Activated B cell treated with CpG ODN at 0.5 μM for 24 hours (primary cell): ENCODE data around the gene TMEM69. TPM values are rescaled to one million over a fixed set of nuclear protein-coding genes. Genes with fewer than 3 reads are reported as not detected.
"Not testable (repeated sequence)": the region's sequence is repeated elsewhere in the genome, so short reads cannot be mapped to it uniquely, and the experiment has no call there.

ENCODE experiments used
- ATAC-seq: fragments of 200-7000 bp; cut with Tn5 transposase; one replicate; pipeline ENCODE4 v1.10.0; 2021; ENCODE audit warnings: low read depth, mild to moderate bottlenecking, moderate library complexity
- CTCF ChIA-PET: fragments of 350-600 bp; sonication (Branson Sonifier 250); formaldehyde crosslinking; loops from one replicate; lab custom pipeline; 2021; ENCODE audit warnings: antibody characterized with exemption; lab: Charles Lee
- POLR2A ChIA-PET: fragments of 350-600 bp; sonication (Branson Sonifier 250); formaldehyde crosslinking; loops from one replicate; lab custom pipeline; 2021; ENCODE audit warnings: antibody characterized with exemption; lab: Charles Lee
- DNase-seq: peaks from one replicate; pipeline ENCODE4 v3.0.0; 2022
- H3K27ac Mint-ChIP-seq: one replicate; pipeline ENCODE4 v1.8.0; 2020; ENCODE audit warnings: mixed read lengths
- H3K27me3 Mint-ChIP-seq: one replicate; pipeline ENCODE4 v1.8.0; 2021; ENCODE audit warnings: mixed read lengths
- H3K36me3 Mint-ChIP-seq: one replicate; pipeline ENCODE4 v1.8.0; 2021; ENCODE audit warnings: low read depth, mixed read lengths
- H3K4me1 Mint-ChIP-seq: one replicate; pipeline ENCODE4 v1.8.0; 2021; ENCODE audit warnings: mixed read lengths
- H3K4me3 Mint-ChIP-seq: one replicate; pipeline ENCODE4 v1.8.0; 2020; ENCODE audit warnings: mild to moderate bottlenecking, mixed read lengths
- H3K9me3 Mint-ChIP-seq: one replicate; pipeline ENCODE4 v1.8.0; 2020; ENCODE audit warnings: mixed read lengths
- intact Hi-C: fragments of 100-400 bp; cut with micrococcal nuclease; formaldehyde crosslinking; loops from one replicate; pipeline ENCODE4 v1.15.1; 2024
- total RNA-seq: library from RNA; stranded (reverse); gene quantifications from 2 replicates; pipeline ENCODE4 v1.2.3, GENCODE V29; 2022
- TF ChIP-seq, protein P1 (sequence below): fragments of 200-600 bp; IDR thresholded peaks from one replicate; pipeline ENCODE4 v1.8.0; 2022; ENCODE audit warnings: antibody characterized with exemption, mild to moderate bottlenecking

The TMEM69 gene
- total RNA-seq, 1 donor from 2014 or later, result 26.6 TPM

DNA sequence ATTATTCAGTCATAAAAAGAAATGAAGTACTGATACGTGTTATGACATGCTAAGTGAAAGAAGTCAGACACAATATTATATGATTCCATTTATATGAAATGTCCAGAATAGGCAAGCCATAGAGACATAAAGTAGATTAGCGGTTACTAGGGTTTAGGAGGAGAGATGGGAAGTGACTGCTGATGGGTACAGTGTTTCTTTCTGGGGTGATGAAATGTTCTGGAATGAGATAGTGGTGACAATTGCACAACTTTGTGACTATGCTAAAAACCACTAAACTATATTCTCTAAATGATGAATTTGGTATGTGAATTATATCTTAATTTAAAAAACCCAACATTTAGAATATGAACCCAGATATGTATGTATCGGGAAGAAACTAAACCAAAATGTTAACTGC is 34.8 kb downstream of the TMEM69 start:
- no peak for DNase-seq
- no peaks in the 10 kb centered on the region for H3K4me1 Mint-ChIP-seq
- intact Hi-C loops, result no loop called here
- H3K9me3 Mint-ChIP-seq, result no peaks in the 10 kb centered on the region
- H3K4me3 Mint-ChIP-seq, result no peak overlapping the region
- ChIA-PET POLR2A (no interaction called here), CTCF (no interaction called here)
- H3K36me3 Mint-ChIP-seq, result peaks cover 21% of the 10 kb centered on the region
- TF ChIP-seq, protein P1, sequence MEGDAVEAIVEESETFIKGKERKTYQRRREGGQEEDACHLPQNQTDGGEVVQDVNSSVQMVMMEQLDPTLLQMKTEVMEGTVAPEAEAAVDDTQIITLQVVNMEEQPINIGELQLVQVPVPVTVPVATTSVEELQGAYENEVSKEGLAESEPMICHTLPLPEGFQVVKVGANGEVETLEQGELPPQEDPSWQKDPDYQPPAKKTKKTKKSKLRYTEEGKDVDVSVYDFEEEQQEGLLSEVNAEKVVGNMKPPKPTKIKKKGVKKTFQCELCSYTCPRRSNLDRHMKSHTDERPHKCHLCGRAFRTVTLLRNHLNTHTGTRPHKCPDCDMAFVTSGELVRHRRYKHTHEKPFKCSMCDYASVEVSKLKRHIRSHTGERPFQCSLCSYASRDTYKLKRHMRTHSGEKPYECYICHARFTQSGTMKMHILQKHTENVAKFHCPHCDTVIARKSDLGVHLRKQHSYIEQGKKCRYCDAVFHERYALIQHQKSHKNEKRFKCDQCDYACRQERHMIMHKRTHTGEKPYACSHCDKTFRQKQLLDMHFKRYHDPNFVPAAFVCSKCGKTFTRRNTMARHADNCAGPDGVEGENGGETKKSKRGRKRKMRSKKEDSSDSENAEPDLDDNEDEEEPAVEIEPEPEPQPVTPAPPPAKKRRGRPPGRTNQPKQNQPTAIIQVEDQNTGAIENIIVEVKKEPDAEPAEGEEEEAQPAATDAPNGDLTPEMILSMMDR, result no peak
- H3K27me3 Mint-ChIP-seq, result no peaks in the 10 kb centered on the region
- no peak for ATAC-seq
- H3K27ac Mint-ChIP-seq, result no peak overlapping the region

DNA sequence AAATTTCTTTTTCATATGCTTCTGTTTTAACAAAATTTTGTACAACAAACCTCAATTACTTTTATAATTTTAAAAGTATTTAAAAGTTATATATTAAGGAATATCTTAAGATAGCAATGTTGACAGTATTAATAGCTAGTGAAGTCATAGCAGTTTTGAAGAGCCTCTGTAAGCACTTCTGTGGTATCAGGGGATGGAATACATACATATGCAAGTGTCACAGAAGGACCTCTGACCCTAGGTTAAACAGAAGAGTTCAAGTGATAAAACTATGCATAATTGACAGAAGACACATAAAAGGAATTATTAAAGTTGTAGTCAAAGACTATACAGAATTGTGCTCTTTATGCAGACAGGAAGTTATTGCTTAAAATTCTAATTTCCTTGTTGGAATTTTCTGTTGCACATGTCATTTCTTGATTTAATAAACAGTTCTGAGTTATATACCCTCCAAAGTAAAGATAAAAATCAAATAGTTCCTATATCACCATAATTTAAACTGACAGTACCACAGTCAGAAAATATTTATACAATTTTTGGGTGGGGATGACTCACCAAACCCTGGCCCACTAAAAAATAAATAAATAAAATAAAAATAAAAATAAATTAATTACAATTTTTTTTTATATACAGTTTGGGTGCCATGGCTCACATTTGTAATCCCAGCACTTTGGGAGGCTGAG is 35.4 kb downstream of the TMEM69 start:
- H3K36me3 Mint-ChIP-seq, result peaks cover 18% of the 10 kb centered on the region
- ChIA-PET POLR2A (no interaction called here), CTCF (no interaction called here)
- ATAC-seq (no peak), DNase-seq (no peak)
- no peaks in the 10 kb centered on the region for H3K4me1 Mint-ChIP-seq
- H3K4me3 Mint-ChIP-seq, result no peak overlapping the region
- no peak overlapping the region for H3K27ac Mint-ChIP-seq
- TF ChIP-seq, protein P1, result no peak
- intact Hi-C loops, result no loop called here
- no peaks in the 10 kb centered on the region for H3K27me3 Mint-ChIP-seq
- H3K9me3 Mint-ChIP-seq, result no peaks in the 10 kb centered on the region

DNA sequence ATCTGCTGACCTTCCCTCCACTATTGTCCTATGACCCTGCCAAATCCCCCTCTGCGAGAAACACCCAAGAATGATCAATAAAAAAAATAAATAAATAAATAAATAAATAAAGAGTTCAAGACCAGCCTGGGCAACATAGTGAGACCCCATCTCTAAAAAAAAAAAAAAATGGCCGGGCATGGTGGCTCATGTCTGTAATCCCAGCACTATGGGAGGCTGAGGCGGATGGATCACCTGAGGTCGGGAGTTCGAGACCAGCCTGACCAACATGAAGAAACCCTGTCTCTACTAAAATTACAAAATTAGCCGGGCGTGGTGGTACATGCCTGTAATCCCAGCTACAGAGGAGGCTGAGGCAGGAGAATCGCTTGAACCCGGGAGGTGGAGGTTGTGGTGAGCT is 38.0 kb downstream of the TMEM69 start:
- intact Hi-C loops, result not testable (repeated sequence)

DNA sequence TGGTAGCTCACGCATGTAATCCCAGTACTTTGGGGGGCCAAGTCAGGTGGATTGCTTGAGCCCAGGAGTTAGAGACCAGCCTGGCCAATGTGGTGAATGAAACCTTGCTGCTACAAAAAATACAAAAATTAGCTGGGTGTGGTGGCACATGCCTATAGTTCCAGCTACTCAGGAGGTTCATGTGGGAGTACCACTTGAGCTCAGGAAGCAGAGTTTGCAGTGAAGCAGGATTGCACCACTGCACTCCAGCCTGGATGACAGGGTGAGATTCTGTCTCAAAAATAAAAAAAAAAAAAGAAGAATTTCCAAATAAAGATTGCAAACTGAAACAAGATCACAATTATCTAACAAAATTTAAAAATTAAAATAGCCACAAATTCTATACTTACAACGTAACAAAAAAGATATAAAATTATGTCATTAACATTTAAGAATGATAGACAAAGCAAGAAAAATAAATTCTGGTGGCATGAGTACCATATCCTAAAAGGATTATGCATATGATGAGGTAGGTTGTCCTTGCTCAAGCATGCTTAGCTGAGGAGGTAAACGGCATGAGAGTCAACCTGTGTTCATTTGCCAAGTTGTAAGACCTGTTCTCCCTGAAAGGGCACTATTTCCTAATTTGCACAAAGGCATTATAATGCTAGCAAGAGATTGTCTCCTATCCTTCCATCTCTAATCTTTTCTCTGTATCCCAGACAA is 42.2 kb downstream of the TMEM69 start:
- POLR2A ChIA-PET, result no interaction called here
- H3K9me3 Mint-ChIP-seq, result no peaks in the 10 kb centered on the region

More for the DNA sequence above, 38.0 kb downstream of the TMEM69 start:
- H3K27me3 Mint-ChIP-seq, ATAC-seq, H3K4me1 Mint-ChIP-seq, POLR2A ChIA-PET, H3K9me3 Mint-ChIP-seq, H3K4me3 Mint-ChIP-seq, DNase-seq, H3K27ac Mint-ChIP-seq: not testable (repeated sequence)
- CTCF ChIA-PET, result interaction anchor here (1.2 kb wide), 1 partner anchor 20 kb away, joined by 3 read pairs; no protein-coding TSS in a partner anchor
- H3K36me3 Mint-ChIP-seq, result peaks cover 19% of the 10 kb centered on the region

DNA sequence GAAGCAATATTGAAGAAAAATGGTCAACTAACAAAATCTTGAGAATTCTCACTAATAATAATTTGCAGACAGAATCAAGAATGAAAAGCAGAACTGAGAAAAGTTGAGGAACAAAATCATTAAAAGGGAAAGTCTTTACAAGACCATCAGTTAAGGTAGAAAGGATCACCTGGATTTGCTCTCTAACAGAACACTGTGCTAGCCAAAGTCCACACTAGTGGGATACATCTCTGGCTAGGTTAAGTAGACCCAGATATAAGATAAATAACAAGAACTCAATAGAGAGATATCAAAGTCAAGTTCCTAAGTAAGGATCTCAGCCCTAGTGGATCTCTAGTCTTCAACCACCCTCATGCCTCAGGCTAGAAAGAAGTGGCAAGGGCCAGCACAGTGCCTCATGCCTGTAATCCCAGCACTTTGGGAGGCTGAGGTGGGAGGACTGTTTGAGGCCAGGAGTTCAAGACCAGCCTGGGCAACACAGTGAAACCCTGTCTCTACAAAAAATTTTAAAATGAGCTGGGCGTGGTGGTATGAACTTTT is 42.9 kb downstream of the TMEM69 start:
- H3K4me3 Mint-ChIP-seq, result no peak overlapping the region
- peaks cover 12% of the 10 kb centered on the region for H3K4me1 Mint-ChIP-seq
- H3K9me3 Mint-ChIP-seq, result no peaks in the 10 kb centered on the region
- CTCF ChIA-PET, result no interaction called here
- POLR2A ChIA-PET, result no interaction called here
- ATAC-seq, result no peak
- no peak overlapping the region for H3K27ac Mint-ChIP-seq
- H3K36me3 Mint-ChIP-seq, result peaks cover 8% of the 10 kb centered on the region
- intact Hi-C loops, result loop anchor here (5.0 kb wide), 1 partner anchor 44 kb away; the partner anchor contains the start of genes GPBP1L1 and TMEM69
- TF ChIP-seq, protein P1, result no peak
- no peak for DNase-seq
- no peaks in the 10 kb centered on the region for H3K27me3 Mint-ChIP-seq

More for the DNA sequence above, 42.2 kb downstream of the TMEM69 start:
- no peak overlapping the region for H3K4me3 Mint-ChIP-seq
- intact Hi-C loops, result loop anchor here (5.0 kb wide), 1 partner anchor 43 kb away; the partner anchor contains the start of genes GPBP1L1 and TMEM69
- ATAC-seq (no peak), DNase-seq (no peak)
- H3K27me3 Mint-ChIP-seq, result no peaks in the 10 kb centered on the region
- H3K36me3 Mint-ChIP-seq, result peaks cover 8% of the 10 kb centered on the region
- CTCF ChIA-PET, result no interaction called here
- H3K4me1 Mint-ChIP-seq, result peaks cover 7% of the 10 kb centered on the region
- no peak overlapping the region for H3K27ac Mint-ChIP-seq
- TF ChIP-seq, protein P1, result no peak
